Measurements from ENCODE around the gene GNPTAB.
"Not testable (repeated sequence)": the region's sequence is repeated elsewhere in the genome, so short reads cannot be mapped to it uniquely, and the experiment has no call there.

GNPTAB gene

GRCh38 chr12:101737476-101737875 is 93.3 kb downstream of the GNPTAB start:
- no peak for DNase-seq (ENCODE audit: low read depth, low spot score)

GRCh38 chr12:101734482-101734881 is 96.3 kb downstream of the GNPTAB start:
- not testable (repeated sequence) for DNase-seq (ENCODE audit: low read depth, low spot score)

GRCh38 chr12:101733166-101733565 is 97.6 kb downstream of the GNPTAB start:
- no peak for DNase-seq (ENCODE audit: low read depth, low spot score)

- no peak for DNase-seq (ENCODE audit: low read depth, low spot score)
Observed at GRCh38 chr12:101732318-101732717, 98.4 kb downstream of the GNPTAB start.

- DNase-seq (ENCODE audit: low read depth, low spot score) = no peak
Observed at GRCh38 chr12:101729842-101730241, 100.9 kb downstream of the GNPTAB start.

- DNase-seq (ENCODE audit: low read depth, low spot score) = no peak
Observed at GRCh38 chr12:101727098-101727497, 103.7 kb downstream of the GNPTAB start.

- DNase-seq (ENCODE audit: low read depth, low spot score) = no peak
Observed at GRCh38 chr12:101722392-101722791, 108.4 kb downstream of the GNPTAB start.

- DNase-seq (ENCODE audit: low read depth, low spot score) = no peak
Observed at GRCh38 chr12:101720118-101720517, 110.6 kb downstream of the GNPTAB start.

GRCh38 chr12:101719566-101719965 is 111.2 kb downstream of the GNPTAB start:
- DNase-seq (ENCODE audit: low read depth, low spot score) = no peak

- DNase-seq (ENCODE audit: low read depth, low spot score) = no peak
Observed at GRCh38 chr12:101714877-101715444, 115.8 kb downstream of the GNPTAB start.

- no peak for DNase-seq (ENCODE audit: low read depth, low spot score)
Observed at GRCh38 chr12:101713930-101714329, 116.8 kb downstream of the GNPTAB start.

- DNase-seq (ENCODE audit: low read depth, low spot score) = no peak
Observed at GRCh38 chr12:101713059-101713682, 117.6 kb downstream of the GNPTAB start.

- no peak for DNase-seq (ENCODE audit: low read depth, low spot score)
Observed at GRCh38 chr12:101710288-101710687, 120.5 kb downstream of the GNPTAB start.

GRCh38 chr12:101707131-101707782 is 123.5 kb downstream of the GNPTAB start:
- DNase-seq (ENCODE audit: low read depth, low spot score) = no peak

- no peak for DNase-seq (ENCODE audit: low read depth, low spot score)
Observed at GRCh38 chr12:101706403-101706802, 124.4 kb downstream of the GNPTAB start.

- DNase-seq (ENCODE audit: low read depth, low spot score) = no peak
Observed at GRCh38 chr12:101703487-101703886, 127.3 kb downstream of the GNPTAB start.

GRCh38 chr12:101700299-101700820 is 130.4 kb downstream of the GNPTAB start:
- no peak for DNase-seq (ENCODE audit: low read depth, low spot score)

- no peak for DNase-seq (ENCODE audit: low read depth, low spot score)
Observed at GRCh38 chr12:101698800-101699347, 131.9 kb downstream of the GNPTAB start.

- DNase-seq (ENCODE audit: low read depth, low spot score) = no peak
Observed at GRCh38 chr12:101697930-101698799, 132.6 kb downstream of the GNPTAB start.

GRCh38 chr12:101697197-101697929 is 133.4 kb downstream of the GNPTAB start, which contains the start of gene CHPT1:
TSS of gene CHPT1 (plus strand) at chr12:101697640. CDS start at chr12:101697862, 222 bp downstream.
- peak; percentile 16 for DNase-seq (ENCODE audit: low read depth, low spot score)

Data from activated naive CD8-positive, alpha-beta T cell treated with anti-CD3 and anti-CD28 coated beads, Interleukin-2, amount 50 U/mL, for 16 hours (primary cell).